IMR-90 (cell line): Measurements from ENCODE around the gene NXPE1. TPM values are rescaled to one million over a fixed set of nuclear protein-coding genes. Genes with fewer than 3 reads are reported as not detected.

Experiments used
- ATAC-seq: fragments of 200-7000 bp; cut with Tn5 transposase; 2 replicates; pipeline ENCODE4 v1.9.1; 2020; ENCODE audit warnings: low read depth, mild to moderate bottlenecking, moderate library complexity
- BruUV-seq: library from RNA; stranded (reverse); fragments of 400-500 nt; replicated peaks from 2 replicates; lab custom pipeline; 2021; lab: Mats Ljungman, UMichigan
- CTCF ChIA-PET: fragments of 300-600 bp; formaldehyde crosslinking; extraction: SDS; loops from one replicate; lab custom pipeline; 2021; ENCODE audit warnings: antibody characterized with exemption; lab: Yijun Ruan, JAX
- POLR2A ChIA-PET: fragments of 300-600 bp; sonication (Branson Sonifier 250); formaldehyde crosslinking; loops from one replicate; lab custom pipeline; 2022; ENCODE audit warnings: antibody characterized with exemption; ENCODE audit not compliant: unreplicated experiment; lab: Charles Lee
- DNase-seq: peaks from one replicate; pipeline ENCODE4 v3.0.0; 2013
- H2AFZ ChIP-seq: replicated peaks from 2 replicates; pipeline ENCODE3; 2013; ENCODE audit warnings: low read length, mild to moderate bottlenecking; ENCODE audit not compliant: poor library complexity
- H2AK5ac ChIP-seq: 2 replicates; pipeline ENCODE4 v1.6.1; 2013; ENCODE audit warnings: low read depth, low read length, inconsistent platforms
- H2AK9ac ChIP-seq: replicated peaks from 2 replicates; pipeline ENCODE3; 2013; ENCODE audit warnings: mild to moderate bottlenecking, low read depth, low read length, moderate library complexity; ENCODE audit not compliant: poor library complexity
- H2BK120ac ChIP-seq: 2 replicates; pipeline ENCODE4 v1.6.1; 2013; ENCODE audit warnings: low read depth, low read length, inconsistent platforms
- H2BK15ac ChIP-seq: 3 replicates; pipeline ENCODE4 v1.6.1; 2013; ENCODE audit warnings: low read depth, low read length, inconsistent platforms
- H2BK20ac ChIP-seq: 2 replicates; pipeline ENCODE4 v1.6.1; 2013; ENCODE audit warnings: low read depth, mild to moderate bottlenecking, inconsistent platforms, low read length, moderate library complexity
- H2BK5ac ChIP-seq: 2 replicates; pipeline ENCODE4 v1.6.1; 2013; ENCODE audit warnings: mild to moderate bottlenecking, low read depth, low read length, inconsistent platforms; ENCODE audit not compliant: poor library complexity, severe bottlenecking
- H3K14ac ChIP-seq: replicated peaks from 2 replicates; pipeline ENCODE4 v1.6.1; 2013; ENCODE audit warnings: low read depth, low read length, inconsistent platforms
- H3K18ac ChIP-seq: 2 replicates; pipeline ENCODE4 v1.6.1; 2013; ENCODE audit warnings: low read depth, low read length, control low read depth
- H3K23ac ChIP-seq: 2 replicates; pipeline ENCODE4 v1.6.1; 2013; ENCODE audit warnings: low read depth, low read length, inconsistent platforms
- H3K27ac ChIP-seq: 2 replicates; pipeline ENCODE4 v1.5.1; 2013; ENCODE audit warnings: mild to moderate bottlenecking, control low read depth, low read length; ENCODE audit not compliant: insufficient read depth
- H3K27me3 ChIP-seq: 2 replicates; pipeline ENCODE4 v1.6.1; 2013; ENCODE audit warnings: low read length; ENCODE audit not compliant: control insufficient read depth, insufficient read depth
- H3K36me3 ChIP-seq: 2 replicates; pipeline ENCODE4 v1.6.1; 2013; ENCODE audit warnings: low read length, mixed read lengths; ENCODE audit not compliant: control insufficient read depth, insufficient read depth
- H3K4ac ChIP-seq: 2 replicates; pipeline ENCODE4 v1.6.1; 2013; ENCODE audit warnings: low read depth, low read length, inconsistent platforms
- H3K4me1 ChIP-seq: 2 replicates; pipeline ENCODE4 v1.6.1; 2013; ENCODE audit warnings: low read length, mixed read lengths; ENCODE audit not compliant: control insufficient read depth, insufficient read depth
- H3K4me2 ChIP-seq: 2 replicates; pipeline ENCODE4 v1.6.1; 2013; ENCODE audit warnings: low read depth, mild to moderate bottlenecking, control low read depth, low read length, moderate library complexity
- H3K4me3 ChIP-seq: 2 replicates; pipeline ENCODE4 v1.5.1; 2013; ENCODE audit warnings: low read depth, mild to moderate bottlenecking, control low read depth, low read length, moderate library complexity; ENCODE audit not compliant: insufficient read depth
- H3K56ac ChIP-seq: 2 replicates; pipeline ENCODE4 v1.6.1; 2013; ENCODE audit warnings: low read length, inconsistent platforms; ENCODE audit not compliant: insufficient read depth; ENCODE audit errors: extremely low read depth
- H3K79me1 ChIP-seq, 2 experiments: 2 replicates each; pipeline ENCODE4 v1.6.1; 2013; ENCODE audit warnings: low read length in 2 of 2, inconsistent platforms in 1 of 2, low read depth in 1 of 2
- H3K9ac ChIP-seq: 2 replicates; pipeline ENCODE4 v1.6.1; 2013; ENCODE audit warnings: low read depth, low read length, control low read depth
- H3K9me1 ChIP-seq: 2 replicates; pipeline ENCODE4 v1.6.1; 2013; ENCODE audit warnings: low read length, inconsistent platforms; ENCODE audit not compliant: insufficient read depth
- H3K9me3 ChIP-seq: 2 replicates; pipeline ENCODE4 v1.6.1; 2013; ENCODE audit warnings: low read length; ENCODE audit not compliant: control insufficient read depth, insufficient read depth
- H4K20me1 ChIP-seq: 2 replicates; pipeline ENCODE4 v1.6.1; 2013; ENCODE audit warnings: low read length, inconsistent platforms; ENCODE audit not compliant: insufficient read depth
- H4K5ac ChIP-seq: 2 replicates; pipeline ENCODE4 v1.6.1; 2013; ENCODE audit warnings: mild to moderate bottlenecking, low read depth, low read length, control low read depth
- H4K8ac ChIP-seq, 2 experiments: 2 replicates each; pipeline ENCODE4 v1.6.1; 2013; ENCODE audit warnings: low read depth in 2 of 2, low read length in 2 of 2, control low read depth in 1 of 2, inconsistent platforms in 1 of 2
- H4K91ac ChIP-seq: 2 replicates; pipeline ENCODE4 v1.6.1; 2013; ENCODE audit warnings: low read depth, low read length, inconsistent platforms; ENCODE audit not compliant: insufficient read depth
- CTCF ChIP-seq: conservative IDR thresholded peaks from 2 replicates; pipeline ENCODE4 v1.5.1; 2012; ENCODE audit warnings: mild to moderate bottlenecking, low read depth, low read length, improper control_type of control experiment
- MAZ ChIP-seq: IDR thresholded peaks from 2 replicates; pipeline ENCODE4 v1.6.1; 2012; ENCODE audit warnings: low read depth, mild to moderate bottlenecking, low read length, improper control_type of control experiment, moderate library complexity, borderline replicate concordance
- RAD21 ChIP-seq: IDR thresholded peaks from 2 replicates; pipeline ENCODE4 v1.6.1; 2012; ENCODE audit warnings: low read length, improper control_type of control experiment
- RFX5 ChIP-seq: IDR thresholded peaks from 2 replicates; pipeline ENCODE4 v1.8.0; 2012; ENCODE audit warnings: low read depth, mild to moderate bottlenecking, low read length, moderate library complexity
- WGBS, 2 experiments: methylation state at CpG; one replicate each; pipeline versions ENCODE4 v1.1.5 to v1.1.7; 2013; ENCODE audit warnings: missing lambda C conversion rate in 2 of 2; ENCODE audit not compliant: insufficient read length in 1 of 2; ENCODE audit errors: extremely low coverage in 2 of 2; 5-methylcytosine and 5-hydroxymethylcytosine counted together
- dilution Hi-C: fragments of 300-500 bp; cut with HindIII; formaldehyde crosslinking; loops from one replicate; pipeline ENCODE4 v1.14.3; 2018; ENCODE audit warnings: low sequenced_read_pairs; ENCODE audit not compliant: unreplicated experiment
- in situ Hi-C: fragments of 300-500 bp; cut with MboI; formaldehyde crosslinking; loops from 3 replicates; pipeline ENCODE4 v1.14.3; 2019; ENCODE audit warnings: low sequenced_read_pairs, inconsistent platforms, mixed read lengths
- intact Hi-C: fragments of 100-400 bp; cut with micrococcal nuclease; formaldehyde crosslinking; loops from 2 replicates; pipeline ENCODE4 v1.10.0; 2022
- microRNA-seq, 2 experiments: library from miRNA; stranded (forward) in 1 of 2; unstranded in 1 of 2; fragments of 10-50 nt in 1 of 2; fragments of <30 nt in 1 of 2; gene quantifications in 1 of 2; microRNA quantifications in 1 of 2; one replicate each; pipeline versions ENCODE3 to v1.1.0; 2013 to 2020; ENCODE audit not compliant: insufficient read depth in 1 of 2, insufficient read length in 1 of 2, unreplicated experiment in 1 of 2
- polyA plus RNA-seq, 3 experiments: library from polyadenylated mRNA; depleted of rRNA; stranded (reverse); fragments of >200 nt; gene quantifications; 2 replicates each; pipeline ENCODE4 v1.2.3, GENCODE V29; 2012; ENCODE audit warnings: low replicate concordance in 1 of 3
- small RNA-seq, 5 experiments: library from RNA; depleted of rRNA; stranded (forward); fragments of <200 nt; gene quantifications; one replicate each; pipeline ENCODE3, GENCODE V24; 2012
- total RNA-seq: library from RNA; depleted of rRNA; stranded (reverse); fragments of >200 nt; gene quantifications from 2 replicates; pipeline ENCODE4 v1.2.3, GENCODE V29; 2012; rRNA removed
- TF ChIP-seq, protein P1 (sequence below): fragments of 150-350 bp; IDR thresholded peaks from 2 replicates; pipeline ENCODE4 v1.6.1; 2016; ENCODE audit warnings: low read depth, mild to moderate bottlenecking, low read length, moderate library complexity, borderline replicate concordance

NXPE1 gene
- total and polyA plus RNA-seq, 2 of the 4 experiments (the other 2 are of a cell fraction), result not detected

DNA sequence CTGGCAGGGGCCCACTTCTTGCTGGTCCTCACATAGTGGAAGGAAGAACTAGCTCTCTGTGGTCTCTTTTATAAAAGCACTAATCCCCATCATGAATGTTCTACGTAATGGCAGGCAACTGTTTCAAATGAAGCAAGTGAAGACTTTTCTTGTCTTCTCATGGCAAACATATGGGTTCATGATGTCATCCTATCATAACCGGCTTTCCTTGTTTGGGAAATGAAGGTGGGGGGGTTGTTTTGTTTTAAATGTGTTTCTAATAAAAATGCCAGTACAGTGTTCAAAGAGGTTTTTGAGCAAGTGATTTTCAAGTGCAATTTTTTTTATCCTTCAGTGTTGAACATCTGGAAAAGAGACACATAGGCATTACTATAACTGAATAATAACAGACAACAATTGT is 87.0 kb downstream of the NXPE1 start:
- dilution Hi-C loops, result no loop called here
- no peak overlapping the region for H3K27ac ChIP-seq
- H4K91ac ChIP-seq, result no peak overlapping the region
- H3K4me2 ChIP-seq, result no peak overlapping the region
- H2BK15ac ChIP-seq, result no peak overlapping the region
- H3K23ac ChIP-seq, result no peak overlapping the region
- no peak overlapping the region for H3K56ac ChIP-seq
- no peaks in the 10 kb centered on the region for H3K27me3 ChIP-seq
- no peak overlapping the region for H2AK5ac ChIP-seq
- H4K20me1 ChIP-seq, result no peaks in the 10 kb centered on the region
- in situ Hi-C loops, result no loop called here
- H2AK9ac ChIP-seq, result no peak overlapping the region
- H4K8ac ChIP-seq, result no peak overlapping the region
- intact Hi-C loops, result no loop called here
- no peaks in the 10 kb centered on the region for H3K4me1 ChIP-seq
- no TSS peak for BruUV-seq
- no peaks in the 10 kb centered on the region for H3K9me1 ChIP-seq
- no peak overlapping the region for H2AFZ ChIP-seq
- no peak overlapping the region for H3K4me3 ChIP-seq
- H3K18ac ChIP-seq, result no peak overlapping the region
- ATAC-seq, result no peak
- H3K9ac ChIP-seq, result no peak overlapping the region
- H3K9me3 ChIP-seq, result no peaks in the 10 kb centered on the region
- H2BK5ac ChIP-seq, result no peak overlapping the region
- H3K4ac ChIP-seq, result no peak overlapping the region
- no peak overlapping the region for H2BK20ac ChIP-seq
- no peak overlapping the region for H2BK120ac ChIP-seq
- TF ChIP-seq RFX5 (no peak), MAZ (no peak), RAD21 (no peak), CTCF (no peak)
- TF ChIP-seq, protein P1, sequence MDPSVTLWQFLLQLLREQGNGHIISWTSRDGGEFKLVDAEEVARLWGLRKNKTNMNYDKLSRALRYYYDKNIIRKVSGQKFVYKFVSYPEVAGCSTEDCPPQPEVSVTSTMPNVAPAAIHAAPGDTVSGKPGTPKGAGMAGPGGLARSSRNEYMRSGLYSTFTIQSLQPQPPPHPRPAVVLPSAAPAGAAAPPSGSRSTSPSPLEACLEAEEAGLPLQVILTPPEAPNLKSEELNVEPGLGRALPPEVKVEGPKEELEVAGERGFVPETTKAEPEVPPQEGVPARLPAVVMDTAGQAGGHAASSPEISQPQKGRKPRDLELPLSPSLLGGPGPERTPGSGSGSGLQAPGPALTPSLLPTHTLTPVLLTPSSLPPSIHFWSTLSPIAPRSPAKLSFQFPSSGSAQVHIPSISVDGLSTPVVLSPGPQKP, result no peak
- H3K14ac ChIP-seq, result no peak overlapping the region
- no CpG with 5 or more reads among the region's 2 CpGs for WGBS, 2 experiments
- no peaks in the 10 kb centered on the region for H3K36me3 ChIP-seq
- no peak overlapping the region for H4K5ac ChIP-seq
- no peaks in the 10 kb centered on the region for H3K79me1 ChIP-seq
- ChIA-PET CTCF (no interaction called here), POLR2A (no interaction called here)
- no peak for DNase-seq

Small RNA genes lying within 50 kb of the gene (microRNA-seq; reads per million reads assigned to microRNA genes)
- not detected for gene RF01210 (ENCODE audit: insufficient read depth, insufficient read length)

Small RNA genes lying within 50 kb of the gene (small RNA-seq; reads per million reads assigned to genes)
- 0 reads per million in 5 experiments for gene RF01210

Other genes with a start within 250 kb of the NXPE1 start
- gene C11orf71, start 159.4 kb downstream of the NXPE1 start, total RNA-seq, result 2.3 and 3.6 TPM in 2 replicates
- 3.0 and 3.7 TPM in 2 replicates for gene C11orf71, start 159.4 kb downstream of the NXPE1 start, polyA plus RNA-seq (2012; rRNA removed)
- gene RBM7, start 159.2 kb downstream of the NXPE1 start, total RNA-seq, result 110 and 111 TPM in 2 replicates
- gene RBM7, start 159.2 kb downstream of the NXPE1 start, polyA plus RNA-seq (2012; rRNA removed), result 24.4 and 27.8 TPM in 2 replicates
- 179 and 276 TPM in 2 replicates for gene REXO2, start 120.4 kb downstream of the NXPE1 start, total RNA-seq
- gene REXO2, start 120.4 kb downstream of the NXPE1 start, polyA plus RNA-seq (2012; rRNA removed), result 255 and 257 TPM in 2 replicates
- not detected in 2 replicates for gene NXPE4, start 35.9 kb upstream of the NXPE1 start, total RNA-seq
- gene NXPE4, start 35.9 kb upstream of the NXPE1 start, polyA plus RNA-seq (2012; rRNA removed), result not detected in 2 replicates
- not detected in 2 replicates for gene NXPE2, start 118.6 kb upstream of the NXPE1 start, total RNA-seq
- gene NXPE2, start 118.6 kb upstream of the NXPE1 start, polyA plus RNA-seq (2012; rRNA removed), result not detected in 2 replicates